ENCODE results near the gene KRTAP3-1.

Gene KRTAP3-1

GRCh38 chr17:40974366-40974765 is 34.6 kb downstream of the KRTAP3-1 start:
- DNase-seq, result no peak

- no peak for DNase-seq
These were observed 41.3 kb downstream of the KRTAP3-1 start for GRCh38 chr17:40967582-40967981.

- DNase-seq, result no peak
These were observed 42.1 kb downstream of the KRTAP3-1 start, which contains the start of gene KRT39 for GRCh38 chr17:40966848-40967247. Gene KRT39, minus strand, starts transcription at chr17:40966948. Its CDS starts 92 bp downstream, at chr17:40966856.

- DNase-seq, result no peak
These were observed 45.1 kb downstream of the KRTAP3-1 start for GRCh38 chr17:40963838-40964237.

GRCh38 chr17:40962059-40962561 is 46.8 kb downstream of the KRTAP3-1 start:
- DNase-seq, result no peak

DNA sequence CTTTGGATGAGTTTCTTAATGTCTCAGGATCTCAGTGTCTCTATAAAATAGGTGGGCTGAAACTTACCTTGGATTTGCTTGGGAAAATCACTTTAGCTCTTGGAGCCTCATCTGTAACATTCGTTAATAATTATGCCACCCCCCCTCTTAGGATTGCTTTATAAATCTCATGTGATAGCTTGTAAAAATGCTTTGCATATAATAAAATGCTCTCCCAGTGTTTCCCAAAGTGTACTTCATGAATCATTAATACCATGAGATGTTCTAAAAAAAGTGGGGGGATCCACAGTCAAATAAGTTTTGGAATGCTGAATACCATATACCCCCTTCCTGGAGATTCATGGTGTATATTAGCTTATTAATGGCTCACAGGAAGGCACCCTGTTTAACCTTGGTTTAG is 47.3 kb downstream of the KRTAP3-1 start:
- no peak for DNase-seq

- DNase-seq, result no peak
These were observed 48.8 kb downstream of the KRTAP3-1 start for GRCh38 chr17:40960144-40960543.
